HPDE6-E6E7 (cell line): ENCODE data around the gene EPN3.
A peak's percentile ranks its signal among the peaks of the same experiment; 100 is the strongest.

Experiments
- DNase-seq: peaks from one replicate; pipeline ENCODE4 v3.0.0; 2011; ENCODE audit warnings: missing footprints; ENCODE audit errors: extremely low spot score

Gene EPN3

GRCh38 chr17:50532452-50533024 lies at the start of gene EPN3:
TSS of gene EPN3 (plus strand) at chr17:50532735. CDS start at chr17:50536557, 3,822 bp downstream.
- DNase-seq = peak; percentile 94

- no peak for DNase-seq
These were observed 49.3 kb upstream of the EPN3 start for GRCh38 chr17:50483266-50483665.

GRCh38 chr17:50484386-50485155 lies 48.0 kb upstream of the EPN3 start:
- no peak for DNase-seq

GRCh38 chr17:50487213-50488096 lies 45.1 kb upstream of the EPN3 start:
- peak; percentile 99 for DNase-seq

- no peak for DNase-seq
These were observed 43.7 kb upstream of the EPN3 start for GRCh38 chr17:50488880-50489279.

GRCh38 chr17:50491505-50491904 lies 41.0 kb upstream of the EPN3 start:
- DNase-seq = no peak

GRCh38 chr17:50492214-50492613 lies 40.3 kb upstream of the EPN3 start:
- no peak for DNase-seq

GRCh38 chr17:50493744-50494143 lies 38.8 kb upstream of the EPN3 start:
- DNase-seq = no peak

GRCh38 chr17:50495217-50495823 lies 37.2 kb upstream of the EPN3 start:
- DNase-seq = no peak

- DNase-seq = no peak
These were observed 36.6 kb upstream of the EPN3 start for GRCh38 chr17:50495918-50496317.

- peak; percentile 77 for DNase-seq
These were observed 34.3 kb upstream of the EPN3 start for GRCh38 chr17:50498021-50498874.

- DNase-seq = no peak
These were observed 33.3 kb upstream of the EPN3 start for GRCh38 chr17:50499270-50499669.

- DNase-seq = no peak
These were observed 32.8 kb upstream of the EPN3 start for GRCh38 chr17:50499721-50500120.

GRCh38 chr17:50501054-50501453 lies 31.5 kb upstream of the EPN3 start:
- no peak for DNase-seq

- no peak for DNase-seq
These were observed 30.1 kb upstream of the EPN3 start for GRCh38 chr17:50502301-50502990.

- no peak for DNase-seq
These were observed 26.9 kb upstream of the EPN3 start for GRCh38 chr17:50505591-50506130.

GRCh38 chr17:50506298-50506697 lies 26.2 kb upstream of the EPN3 start:
- DNase-seq = no peak

GRCh38 chr17:50507871-50508572 lies 24.5 kb upstream of the EPN3 start, which contains the start of gene MYCBPAP:
TSS of gene MYCBPAP (plus strand) at chr17:50508439. CDS start at chr17:50508675, 236 bp downstream.
- DNase-seq = no peak
